Fibroblast of lung (primary cell): ENCODE measurements around the gene FHOD3.

Experiments used
- EZH2 ChIP-seq: IDR thresholded peaks from 2 replicates; pipeline ENCODE4 v1.5.1; 2012; ENCODE audit warnings: low read length, control low read depth, mild to moderate bottlenecking; ENCODE audit errors: missing control alignments
- TF ChIP-seq, protein P1 (sequence below), 2 donors: IDR thresholded peaks in 1 of 2; conservative IDR thresholded peaks in 1 of 2; 1 replicate in 1 of 2; 2 replicates in 1 of 2; pipeline ENCODE4 v1.5.1; 2011 to 2012; ENCODE audit warnings: low read length in 2 of 2, control low read depth in 1 of 2, inconsistent platforms in 1 of 2, low read depth in 1 of 2, mild to moderate bottlenecking in 1 of 2

DNA sequence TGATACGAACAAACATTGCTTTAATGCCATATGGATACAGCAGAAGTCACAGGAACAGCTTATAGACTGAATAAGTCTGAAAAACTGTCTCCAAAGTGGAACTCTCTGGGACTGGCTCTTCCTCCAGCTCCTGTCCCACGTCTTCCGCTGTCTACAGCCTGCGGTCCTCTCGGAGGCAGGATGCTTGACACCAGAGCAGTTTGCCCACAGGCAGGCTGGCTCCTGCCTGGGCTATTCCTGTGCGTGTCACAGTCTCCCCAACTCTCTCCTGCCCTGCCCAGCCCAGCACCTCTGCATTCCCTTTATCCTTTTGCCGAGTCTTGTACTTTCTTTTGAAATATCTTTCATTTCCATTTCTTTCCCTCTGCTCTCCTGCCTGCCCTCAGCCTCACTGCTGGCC lies 234.1 kb downstream of the FHOD3 start:
- TF ChIP-seq, protein P1, sequence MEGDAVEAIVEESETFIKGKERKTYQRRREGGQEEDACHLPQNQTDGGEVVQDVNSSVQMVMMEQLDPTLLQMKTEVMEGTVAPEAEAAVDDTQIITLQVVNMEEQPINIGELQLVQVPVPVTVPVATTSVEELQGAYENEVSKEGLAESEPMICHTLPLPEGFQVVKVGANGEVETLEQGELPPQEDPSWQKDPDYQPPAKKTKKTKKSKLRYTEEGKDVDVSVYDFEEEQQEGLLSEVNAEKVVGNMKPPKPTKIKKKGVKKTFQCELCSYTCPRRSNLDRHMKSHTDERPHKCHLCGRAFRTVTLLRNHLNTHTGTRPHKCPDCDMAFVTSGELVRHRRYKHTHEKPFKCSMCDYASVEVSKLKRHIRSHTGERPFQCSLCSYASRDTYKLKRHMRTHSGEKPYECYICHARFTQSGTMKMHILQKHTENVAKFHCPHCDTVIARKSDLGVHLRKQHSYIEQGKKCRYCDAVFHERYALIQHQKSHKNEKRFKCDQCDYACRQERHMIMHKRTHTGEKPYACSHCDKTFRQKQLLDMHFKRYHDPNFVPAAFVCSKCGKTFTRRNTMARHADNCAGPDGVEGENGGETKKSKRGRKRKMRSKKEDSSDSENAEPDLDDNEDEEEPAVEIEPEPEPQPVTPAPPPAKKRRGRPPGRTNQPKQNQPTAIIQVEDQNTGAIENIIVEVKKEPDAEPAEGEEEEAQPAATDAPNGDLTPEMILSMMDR (conservative IDR thresholded peaks at IDR 0.05 in 1 of 2, IDR thresholded peaks at IDR 0.05 in 1 of 2; ENCODE audit: low read depth in 1 of 2, low read length in 2 of 2) = no peak
- no peak for TF ChIP-seq EZH2
